Measurements from ENCODE around the gene STXBP4. TPM values are rescaled to one million over a fixed set of nuclear protein-coding genes. Genes with fewer than 3 reads are reported as not detected.

Gene STXBP4
- total RNA-seq, 2 experiments from 2014 or later: 9.4 to 12.6 TPM

DNA sequence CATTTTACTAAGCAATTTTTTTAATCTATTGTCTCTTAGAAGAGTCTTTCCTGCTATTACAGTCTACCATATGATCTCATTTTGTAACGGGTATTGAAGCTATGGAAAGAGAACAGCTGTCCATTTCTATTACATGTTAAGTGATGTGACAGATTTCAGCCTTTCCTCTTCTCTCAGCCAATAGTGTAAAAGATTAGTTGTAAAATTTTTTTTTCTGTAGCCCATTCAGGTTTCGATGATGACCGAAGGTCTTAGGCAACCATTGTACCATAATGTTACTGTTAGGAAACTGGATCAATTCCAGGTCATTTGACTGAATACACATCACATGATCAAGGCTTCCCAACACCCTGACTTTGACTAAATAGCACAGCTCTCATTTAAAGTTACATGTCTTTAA, 148.6 kb downstream of the STXBP4 start:
- POLR2A ChIA-PET: no interaction called here
- Histone ChIP-seq H3K4me2 (ENCODE audit: low read length) (no peak overlapping the region), H3K9me3 (ENCODE audit: low read length) (no peaks in the 10 kb centered on the region), H3K4me3 (ENCODE audit: low read depth, low read length, poor library complexity, severe bottlenecking) (no peak overlapping the region), H3K36me3 (ENCODE audit: insufficient read depth, low read length) (no peaks in the 10 kb centered on the region), H4K20me1 (ENCODE audit: insufficient read depth, low read length) (no peaks in the 10 kb centered on the region), H3K9me2 (ENCODE audit: insufficient read depth, low read length) (no peaks in the 10 kb centered on the region), H3K79me2 (ENCODE audit: insufficient read depth, low read depth, low read length) (no peaks in the 10 kb centered on the region), H3K4me1 (ENCODE audit: insufficient read depth, low read length, poor library complexity, severe bottlenecking) (no peaks in the 10 kb centered on the region), H3K27ac (ENCODE audit: low read depth, low read length, poor library complexity, severe bottlenecking) (no peak overlapping the region), H2AFZ (ENCODE audit: low read length) (no peak overlapping the region)
- intact Hi-C loops (cut with micrococcal nuclease; ENCODE audit: unreplicated experiment): no loop called here
- DNase-seq (ENCODE audit: low spot score): no peak
- TF ChIP-seq, protein P1, sequence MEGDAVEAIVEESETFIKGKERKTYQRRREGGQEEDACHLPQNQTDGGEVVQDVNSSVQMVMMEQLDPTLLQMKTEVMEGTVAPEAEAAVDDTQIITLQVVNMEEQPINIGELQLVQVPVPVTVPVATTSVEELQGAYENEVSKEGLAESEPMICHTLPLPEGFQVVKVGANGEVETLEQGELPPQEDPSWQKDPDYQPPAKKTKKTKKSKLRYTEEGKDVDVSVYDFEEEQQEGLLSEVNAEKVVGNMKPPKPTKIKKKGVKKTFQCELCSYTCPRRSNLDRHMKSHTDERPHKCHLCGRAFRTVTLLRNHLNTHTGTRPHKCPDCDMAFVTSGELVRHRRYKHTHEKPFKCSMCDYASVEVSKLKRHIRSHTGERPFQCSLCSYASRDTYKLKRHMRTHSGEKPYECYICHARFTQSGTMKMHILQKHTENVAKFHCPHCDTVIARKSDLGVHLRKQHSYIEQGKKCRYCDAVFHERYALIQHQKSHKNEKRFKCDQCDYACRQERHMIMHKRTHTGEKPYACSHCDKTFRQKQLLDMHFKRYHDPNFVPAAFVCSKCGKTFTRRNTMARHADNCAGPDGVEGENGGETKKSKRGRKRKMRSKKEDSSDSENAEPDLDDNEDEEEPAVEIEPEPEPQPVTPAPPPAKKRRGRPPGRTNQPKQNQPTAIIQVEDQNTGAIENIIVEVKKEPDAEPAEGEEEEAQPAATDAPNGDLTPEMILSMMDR (conservative IDR thresholded peaks at IDR 0.05; ENCODE audit: low read length): no peak
- no peak for TF ChIP-seq EZH2phosphoT487 (IDR thresholded peaks at IDR 0.05; ENCODE audit: borderline replicate concordance, low read depth, low read length)
- CTCF ChIA-PET (ENCODE audit: unreplicated experiment): no interaction called here
- BruUV-seq (replicated peaks): no TSS peak

DNA sequence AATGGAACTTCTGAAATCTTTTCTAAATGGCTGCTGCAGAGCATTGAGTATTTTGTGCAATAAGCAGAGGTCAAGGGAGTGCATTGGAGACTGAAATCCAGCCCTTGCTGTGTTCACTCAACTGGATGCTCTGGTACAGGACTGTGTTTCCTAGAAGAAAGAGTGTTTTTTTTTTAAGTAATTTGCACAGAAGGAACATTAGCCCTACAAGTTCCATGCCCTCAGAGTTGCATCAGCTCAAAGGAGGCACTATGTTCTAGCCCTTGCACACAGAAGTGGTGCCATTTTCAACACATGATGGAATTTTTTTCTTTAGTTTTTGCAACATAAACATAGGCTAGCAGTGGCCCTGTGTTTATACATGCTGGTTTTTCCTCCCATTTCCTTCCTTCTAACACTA, 152.1 kb downstream of the STXBP4 start:
- Histone ChIP-seq H4K20me1 (ENCODE audit: insufficient read depth, low read length) (no peaks in the 10 kb centered on the region), H3K9me3 (ENCODE audit: low read length) (no peaks in the 10 kb centered on the region), H3K36me3 (ENCODE audit: insufficient read depth, low read length) (no peaks in the 10 kb centered on the region), H3K9me2 (ENCODE audit: insufficient read depth, low read length) (no peaks in the 10 kb centered on the region), H3K4me1 (ENCODE audit: insufficient read depth, low read length, poor library complexity, severe bottlenecking) (no peaks in the 10 kb centered on the region), H3K4me2 (ENCODE audit: low read length) (no peak overlapping the region), H3K79me2 (ENCODE audit: insufficient read depth, low read depth, low read length) (no peaks in the 10 kb centered on the region), H3K4me3 (ENCODE audit: low read depth, low read length, poor library complexity, severe bottlenecking) (no peak overlapping the region), H3K27ac (ENCODE audit: low read depth, low read length, poor library complexity, severe bottlenecking) (no peak overlapping the region), H2AFZ (ENCODE audit: low read length) (no peak overlapping the region)
- intact Hi-C loops (cut with micrococcal nuclease; ENCODE audit: unreplicated experiment): no loop called here
- no peak for TF ChIP-seq EZH2phosphoT487 (IDR thresholded peaks at IDR 0.05; ENCODE audit: borderline replicate concordance, low read depth, low read length)
- TF ChIP-seq, protein P1 (conservative IDR thresholded peaks at IDR 0.05; ENCODE audit: low read length): no peak
- ChIA-PET POLR2A (interaction anchor here (0.7 kb wide), 1 partner anchor 40 kb away, joined by 3 read pairs; no protein-coding TSS in a partner anchor), CTCF (ENCODE audit: unreplicated experiment) (no interaction called here)
- no peak for DNase-seq (ENCODE audit: low spot score)
- no TSS peak for BruUV-seq (replicated peaks)

DNA sequence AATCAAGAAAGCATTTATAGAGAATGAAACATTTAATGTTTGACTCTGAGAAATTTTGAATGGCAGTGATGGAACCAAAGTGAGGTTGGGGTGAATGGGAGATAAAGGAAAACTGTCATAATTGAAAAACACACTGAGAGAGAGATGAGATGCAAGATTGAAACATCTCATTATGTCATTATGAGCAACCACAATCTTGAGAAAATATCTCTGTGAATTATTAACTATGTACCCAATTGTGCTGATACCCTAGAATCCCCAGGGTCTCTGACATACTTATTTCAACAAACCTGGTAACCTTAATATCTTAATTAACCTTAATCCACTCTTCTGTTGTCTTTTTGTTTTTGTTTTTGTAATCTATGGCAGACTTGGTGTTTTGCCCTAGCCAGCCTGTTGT, 152.7 kb downstream of the STXBP4 start:
- ChIA-PET POLR2A (no interaction called here), CTCF (ENCODE audit: unreplicated experiment) (no interaction called here)
- H2AFZ ChIP-seq (ENCODE audit: low read length): no peak overlapping the region
- no peaks in the 10 kb centered on the region for H3K4me1 ChIP-seq (ENCODE audit: insufficient read depth, low read length, poor library complexity, severe bottlenecking)
- no peaks in the 10 kb centered on the region for H4K20me1 ChIP-seq (ENCODE audit: insufficient read depth, low read length)
- no peak overlapping the region for H3K4me2 ChIP-seq (ENCODE audit: low read length)
- H3K9me3 ChIP-seq (ENCODE audit: low read length): no peaks in the 10 kb centered on the region
- H3K9me2 ChIP-seq (ENCODE audit: insufficient read depth, low read length): no peaks in the 10 kb centered on the region
- H3K36me3 ChIP-seq (ENCODE audit: insufficient read depth, low read length): no peaks in the 10 kb centered on the region
- no peak overlapping the region for H3K4me3 ChIP-seq (ENCODE audit: low read depth, low read length, poor library complexity, severe bottlenecking)
- no peaks in the 10 kb centered on the region for H3K79me2 ChIP-seq (ENCODE audit: insufficient read depth, low read depth, low read length)
- TF ChIP-seq, protein P1 (conservative IDR thresholded peaks at IDR 0.05; ENCODE audit: low read length): no peak
- TF ChIP-seq EZH2phosphoT487 (IDR thresholded peaks at IDR 0.05; ENCODE audit: borderline replicate concordance, low read depth, low read length): no peak
- H3K27ac ChIP-seq (ENCODE audit: low read depth, low read length, poor library complexity, severe bottlenecking): no peak overlapping the region
- BruUV-seq (replicated peaks): no TSS peak
- no peak for DNase-seq (ENCODE audit: low spot score)
- intact Hi-C loops (cut with micrococcal nuclease; ENCODE audit: unreplicated experiment): no loop called here

Data from OCI-LY7 (cell line).